SK-N-MC (cell line): ENCODE data around the gene RNF150.

Experiments
- DNase-seq: peaks from one replicate; pipeline ENCODE4 v3.0.0-alpha.2; 2011; ENCODE audit warnings: low read depth, low spot score
- H3K27ac ChIP-seq: fragments of 200-600 bp; sonication (generic); 2 replicates; pipeline ENCODE4 v1.5.1; 2016; ENCODE audit warnings: mixed run types
- H3K36me3 ChIP-seq: fragments of 200-600 bp; sonication (generic); 2 replicates; pipeline ENCODE4 v1.6.1; 2017; ENCODE audit warnings: antibody characterized with exemption, low read length, mixed read lengths; ENCODE audit not compliant: insufficient read depth
- H3K4me3 ChIP-seq: fragments of 200-600 bp; sonication (generic); 2 replicates; pipeline ENCODE4 v1.5.1; 2016
- H3K9ac ChIP-seq: fragments of 200-600 bp; sonication (generic); 2 replicates; pipeline ENCODE4 v1.8.0; 2017; ENCODE audit warnings: mixed run types, mixed read lengths; ENCODE audit not compliant: insufficient read length
- H3K9me3 ChIP-seq: fragments of 200-600 bp; sonication (generic); 2 replicates; pipeline ENCODE4 v1.6.1; 2017; ENCODE audit warnings: low read depth, mild to moderate bottlenecking, antibody characterized with exemption, low read length, moderate library complexity, mixed read lengths
- EZH2 ChIP-seq: fragments of 200-600 bp; sonication (generic); IDR thresholded peaks from one replicate; pipeline ENCODE4 v1.6.1; 2017; ENCODE audit warnings: antibody characterized with exemption
- FOXP2 ChIP-seq: optimal IDR thresholded peaks from 2 replicates; pipeline ENCODE3; 2011; ENCODE audit warnings: mild to moderate bottlenecking, moderate library complexity; ENCODE audit not compliant: insufficient read depth; ENCODE audit errors: extremely low read length, control extremely low read depth
- POLR2AphosphoS5 ChIP-seq: IDR thresholded peaks from 2 replicates; pipeline ENCODE4 v1.6.1; 2012; ENCODE audit warnings: mild to moderate bottlenecking, low read depth, low read length, borderline replicate concordance

RNF150 gene

GRCh38 chr4:141016117-141016798 lies 117.0 kb downstream of the RNF150 start:
- no peak overlapping the region for H3K9ac ChIP-seq
- H3K4me3 ChIP-seq = no peak overlapping the region
- H3K9me3 ChIP-seq = no peaks in the 10 kb centered on the region
- no peaks in the 10 kb centered on the region for H3K36me3 ChIP-seq
- DNase-seq = no peak
- H3K27ac ChIP-seq = no peak overlapping the region
- TF ChIP-seq POLR2AphosphoS5 (no peak), FOXP2 (no peak), EZH2 (no peak)

- TF ChIP-seq EZH2 = no peak
- no peak for TF ChIP-seq POLR2AphosphoS5
- no peak for TF ChIP-seq FOXP2
- no peaks in the 10 kb centered on the region for H3K9me3 ChIP-seq
- H3K27ac ChIP-seq = no peak overlapping the region
- H3K36me3 ChIP-seq = no peaks in the 10 kb centered on the region
- H3K9ac ChIP-seq = no peak overlapping the region
- no peak overlapping the region for H3K4me3 ChIP-seq
- DNase-seq = no peak
These were observed 119.4 kb downstream of the RNF150 start for GRCh38 chr4:141013899-141014298.

- no peaks in the 10 kb centered on the region for H3K9me3 ChIP-seq
- no peak overlapping the region for H3K9ac ChIP-seq
- TF ChIP-seq FOXP2 = no peak
- no peak for TF ChIP-seq POLR2AphosphoS5
- 0 out of 2 replicates have a peak overlapping the region, but pooled peaks have one; percentile 10 for H3K27ac ChIP-seq
- H3K4me3 ChIP-seq = no peak overlapping the region
- no peak for DNase-seq
- no peaks in the 10 kb centered on the region for H3K36me3 ChIP-seq
These were observed 121.4 kb downstream of the RNF150 start for GRCh38 chr4:141011901-141012315.

GRCh38 chr4:141009931-141010330 lies 123.3 kb downstream of the RNF150 start:
- TF ChIP-seq POLR2AphosphoS5 (no peak), FOXP2 (no peak), EZH2 (no peak)
- Histone ChIP-seq H3K9ac (no peak overlapping the region), H3K36me3 (no peaks in the 10 kb centered on the region), H3K4me3 (no peak overlapping the region), H3K27ac (peak overlapping the region; percentile 5), H3K9me3 (no peaks in the 10 kb centered on the region)
- DNase-seq = no peak

GRCh38 chr4:141009129-141009528 lies 124.1 kb downstream of the RNF150 start:
- DNase-seq = no peak
- H3K36me3 ChIP-seq = no peaks in the 10 kb centered on the region
- no peak overlapping the region for H3K9ac ChIP-seq
- no peak overlapping the region for H3K27ac ChIP-seq
- TF ChIP-seq EZH2 (no peak), POLR2AphosphoS5 (no peak), FOXP2 (no peak)
- H3K4me3 ChIP-seq = no peak overlapping the region
- H3K9me3 ChIP-seq = no peaks in the 10 kb centered on the region

DNA sequence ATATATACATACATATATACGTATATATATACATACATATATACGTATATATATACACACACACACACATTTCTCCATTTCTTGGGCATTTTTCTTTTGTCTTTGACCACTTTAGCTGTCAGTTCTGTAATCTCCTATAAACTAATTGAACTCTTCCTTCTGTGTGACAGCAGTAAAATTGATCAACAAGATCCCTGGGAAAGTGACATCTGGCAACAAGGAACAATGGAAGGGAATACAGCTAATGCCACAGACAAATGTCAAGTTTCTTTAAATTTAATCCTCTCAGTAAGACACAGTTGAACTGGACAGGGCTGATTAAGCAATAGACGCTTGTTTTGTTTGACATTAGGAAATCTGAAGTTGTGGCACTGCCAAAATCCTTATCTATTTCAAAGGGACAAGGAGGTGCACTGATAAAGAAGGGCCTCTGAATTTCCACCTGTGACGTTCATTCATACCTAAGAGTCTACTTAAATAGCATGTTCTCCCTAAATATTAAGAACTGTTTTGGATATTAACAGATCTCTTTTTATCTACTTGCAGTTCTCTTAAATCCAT lies 126.9 kb downstream of the RNF150 start:
- no peak for DNase-seq
- Histone ChIP-seq H3K9me3 (no peaks in the 10 kb centered on the region), H3K9ac (no peak overlapping the region)

DNA sequence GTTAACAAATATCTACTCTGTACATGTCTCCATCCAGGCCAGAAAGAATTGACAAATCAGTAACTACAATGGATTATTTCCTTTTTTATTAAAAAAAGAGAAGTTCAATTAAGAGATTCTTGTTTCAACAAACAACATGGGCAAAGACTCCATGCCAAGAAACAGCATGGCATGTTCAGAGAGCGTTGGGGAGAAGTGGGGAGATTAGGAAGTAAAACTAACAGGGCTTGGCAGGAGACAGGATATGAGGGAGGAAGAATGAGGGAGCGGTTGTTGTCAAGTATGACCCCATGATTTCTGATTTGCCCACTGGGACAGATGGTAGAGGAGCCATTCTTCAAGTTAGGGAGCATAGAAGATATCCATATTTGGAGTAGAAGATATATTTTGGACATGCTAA lies 128.4 kb downstream of the RNF150 start:
- Histone ChIP-seq H3K9ac (no peak overlapping the region), H3K4me3 (no peak overlapping the region), H3K9me3 (no peaks in the 10 kb centered on the region), H3K27ac (no peak overlapping the region), H3K36me3 (no peaks in the 10 kb centered on the region)
- no peak for TF ChIP-seq EZH2
- no peak for DNase-seq

More for the DNA sequence above, 126.9 kb downstream of the RNF150 start:
- H3K4me3 ChIP-seq = no peak overlapping the region
- H3K27ac ChIP-seq = no peak overlapping the region
- no peaks in the 10 kb centered on the region for H3K36me3 ChIP-seq
- TF ChIP-seq EZH2 = no peak

DNA sequence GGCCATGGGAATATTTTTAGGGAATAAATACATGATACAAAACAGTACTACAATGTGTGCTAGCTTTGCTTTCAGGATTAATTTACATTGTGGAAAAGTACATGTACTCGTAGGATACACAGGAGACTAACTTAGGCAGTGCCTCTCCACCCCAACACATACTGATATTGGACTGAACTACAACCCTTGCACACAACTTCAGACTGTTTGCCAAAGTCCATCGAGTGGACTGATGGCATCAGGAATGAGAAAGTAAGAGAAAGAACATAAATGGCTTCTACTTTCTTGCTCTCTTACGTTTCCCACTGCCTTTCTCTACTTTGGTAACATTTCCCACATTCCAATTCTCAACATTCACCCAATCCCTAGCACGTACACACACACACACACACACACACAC lies 130.1 kb downstream of the RNF150 start:
- Histone ChIP-seq H3K4me3 (no peak overlapping the region), H3K9ac (no peak overlapping the region), H3K36me3 (no peaks in the 10 kb centered on the region), H3K9me3 (no peaks in the 10 kb centered on the region), H3K27ac (no peak overlapping the region)
- no peak for TF ChIP-seq FOXP2
- no peak for TF ChIP-seq EZH2
- TF ChIP-seq POLR2AphosphoS5 = no peak
- no peak for DNase-seq

DNA sequence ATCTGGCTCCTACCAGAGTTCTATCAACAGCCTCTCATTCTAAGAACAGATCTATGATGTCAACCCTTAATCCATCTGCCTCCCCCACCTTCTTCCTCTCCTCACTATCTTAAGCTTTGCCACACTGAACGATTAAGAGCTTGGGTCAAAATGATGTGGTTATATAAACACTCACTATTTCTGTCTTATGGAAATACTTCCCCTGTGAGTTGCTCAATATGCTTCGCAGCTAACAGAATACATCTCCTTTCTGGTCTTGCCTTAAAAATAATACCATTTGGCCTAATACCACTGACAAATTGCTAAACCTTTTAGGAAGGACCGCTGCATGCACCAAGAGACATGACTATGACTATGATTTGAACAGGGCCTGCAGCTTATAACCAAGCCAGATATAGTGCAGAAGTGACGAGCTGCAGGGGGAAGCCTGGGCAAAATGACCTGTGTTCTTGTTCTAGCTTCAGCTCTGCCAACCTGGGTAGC lies 130.9 kb downstream of the RNF150 start:
- no peaks in the 10 kb centered on the region for H3K36me3 ChIP-seq
- H3K27ac ChIP-seq = no peak overlapping the region
- no peak overlapping the region for H3K9ac ChIP-seq
- TF ChIP-seq FOXP2 = no peak
- no peak for TF ChIP-seq EZH2
- TF ChIP-seq POLR2AphosphoS5 = no peak
- no peak for DNase-seq
- H3K4me3 ChIP-seq = no peak overlapping the region
- H3K9me3 ChIP-seq = no peaks in the 10 kb centered on the region
